ENCODE results near the gene AHDC1.

AHDC1 gene

GRCh38 chr1:27596261-27596660 lies 7.7 kb downstream of the AHDC1 start:
- DNase-seq, result no peak

GRCh38 chr1:27595597-27595996 lies 8.3 kb downstream of the AHDC1 start:
- DNase-seq, result no peak

- no peak for DNase-seq
Measured at GRCh38 chr1:27594564-27595510, 9.1 kb downstream of the AHDC1 start.

DNA sequence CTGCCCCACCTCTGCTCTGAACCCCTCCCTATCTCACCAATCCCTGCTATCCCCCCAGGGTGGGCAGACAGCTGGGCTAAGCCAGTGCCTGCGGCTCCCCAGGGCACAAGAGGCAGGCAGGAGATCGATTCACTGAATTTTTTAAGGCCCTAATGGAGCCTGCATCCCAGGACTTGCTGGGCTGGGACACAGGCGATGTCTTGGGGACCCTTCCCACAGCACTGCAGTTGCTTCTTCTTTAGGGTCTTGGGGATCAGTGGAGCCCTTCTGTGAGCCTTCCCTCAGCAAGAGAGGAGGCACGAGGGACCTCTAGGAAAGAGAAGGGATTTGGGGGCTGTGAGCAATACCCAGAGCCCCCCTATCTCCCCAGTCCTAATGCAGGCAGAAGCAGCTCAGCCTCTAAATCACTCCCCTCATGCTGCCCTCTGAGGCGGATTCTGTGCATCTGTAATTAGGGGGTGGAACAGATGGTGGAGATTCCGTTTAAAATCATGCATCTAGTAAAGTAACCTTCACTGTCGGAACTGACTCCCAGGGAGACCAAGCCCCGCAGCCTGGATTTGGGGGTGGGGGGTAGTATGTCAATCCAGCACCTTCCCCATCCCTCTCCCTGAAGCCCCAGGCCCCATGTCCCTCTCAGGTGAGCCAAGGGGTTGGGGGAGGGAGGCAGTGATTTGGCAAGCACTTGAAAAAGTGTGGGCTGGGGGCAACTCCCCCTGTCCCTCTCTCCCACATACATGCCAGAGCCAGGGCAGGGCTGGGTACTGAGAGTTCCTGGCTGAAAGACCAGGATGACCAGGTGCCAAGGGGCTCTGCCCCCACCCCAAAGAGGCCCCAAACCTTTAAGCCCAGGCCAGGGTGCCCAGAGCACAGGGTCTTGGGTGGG lies 10.0 kb downstream of the AHDC1 start:
- DNase-seq, result no peak

GRCh38 chr1:27592931-27593677 lies 10.8 kb downstream of the AHDC1 start:
- no peak for DNase-seq

DNA sequence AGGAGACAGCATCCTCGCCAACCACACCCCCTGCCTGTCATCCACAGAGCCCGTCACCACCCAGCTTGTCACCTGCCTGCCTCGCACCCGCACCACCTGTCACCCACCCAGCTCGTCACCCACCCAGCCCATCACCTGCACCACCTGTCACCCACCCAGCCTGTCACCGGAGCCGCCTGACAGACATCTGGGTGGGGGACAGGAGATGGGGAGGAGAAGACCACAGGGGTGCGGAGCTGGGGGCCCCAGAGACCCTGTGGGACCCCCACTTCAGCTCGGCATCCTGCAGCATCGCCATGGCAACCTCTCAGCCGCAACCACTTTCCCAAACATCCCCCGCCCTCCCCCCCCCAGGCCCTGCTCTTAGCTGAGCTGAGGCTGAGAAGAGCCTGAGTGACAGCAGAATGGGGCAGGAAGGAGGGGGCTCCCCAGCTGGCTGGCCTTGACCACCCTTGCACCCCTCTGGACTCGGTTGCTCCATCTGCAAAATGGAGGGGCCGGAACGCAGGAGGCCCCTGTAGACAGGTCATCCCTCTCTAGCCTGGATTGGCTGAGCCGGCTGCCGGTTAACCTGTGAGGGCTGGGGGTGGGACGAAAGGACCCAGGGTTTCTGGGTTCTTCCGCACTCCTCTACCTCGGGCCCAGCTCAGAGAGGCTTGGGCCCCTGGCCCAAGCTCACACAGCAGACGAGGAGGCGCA lies 11.6 kb downstream of the AHDC1 start:
- DNase-seq, result peak; percentile 9

DNA sequence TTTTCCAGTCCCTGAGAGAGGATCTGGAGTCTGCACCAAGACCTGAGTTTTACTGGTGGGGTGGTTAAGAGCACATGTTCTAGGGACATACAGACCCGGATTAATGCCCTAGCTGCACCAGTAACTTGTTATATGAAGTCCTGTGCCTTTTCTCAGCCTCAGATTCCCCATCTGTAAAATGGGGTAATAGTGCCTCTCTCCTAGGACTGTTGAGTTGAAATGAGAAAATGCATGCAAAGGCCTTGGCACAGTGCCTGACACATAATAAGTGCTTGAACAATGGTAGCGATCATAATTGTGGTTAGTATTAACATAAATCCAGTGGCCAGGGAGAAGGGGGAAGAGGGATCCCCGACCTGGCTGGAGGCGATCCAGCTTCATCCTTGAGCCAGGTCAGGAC lies 12.3 kb downstream of the AHDC1 start:
- DNase-seq, result peak; percentile 42

- no peak for DNase-seq
Measured at GRCh38 chr1:27590917-27591508, 12.9 kb downstream of the AHDC1 start.

DNA sequence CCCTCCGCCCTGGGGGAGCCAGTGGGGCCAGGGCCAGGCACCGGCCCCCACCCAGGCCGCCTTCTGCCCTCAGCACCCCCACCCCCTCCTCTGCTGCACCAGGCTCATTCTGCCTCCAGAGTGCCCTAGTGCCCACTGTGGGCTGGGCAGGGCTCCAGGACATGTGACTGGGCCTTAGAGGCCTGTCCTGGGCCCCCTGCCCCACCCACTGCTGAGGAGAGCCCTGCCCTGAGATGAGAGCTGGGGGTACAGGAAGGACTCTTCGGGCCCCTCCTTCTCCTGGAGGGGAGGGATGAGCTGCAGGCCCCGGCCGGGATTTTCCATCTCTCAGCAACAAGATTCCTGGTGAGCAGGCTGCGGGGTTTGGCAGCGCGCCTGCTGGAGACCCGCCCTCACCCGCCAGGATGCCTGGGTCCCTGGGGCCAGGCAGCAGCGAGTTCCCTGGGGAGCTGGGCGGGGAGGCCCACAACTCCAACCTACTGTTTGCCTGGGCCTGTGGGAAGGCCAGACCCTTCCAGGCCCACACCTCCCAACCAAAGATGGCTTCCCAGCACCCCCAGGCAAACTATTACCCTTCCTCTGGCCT lies 14.0 kb downstream of the AHDC1 start:
- no peak for DNase-seq

DNA sequence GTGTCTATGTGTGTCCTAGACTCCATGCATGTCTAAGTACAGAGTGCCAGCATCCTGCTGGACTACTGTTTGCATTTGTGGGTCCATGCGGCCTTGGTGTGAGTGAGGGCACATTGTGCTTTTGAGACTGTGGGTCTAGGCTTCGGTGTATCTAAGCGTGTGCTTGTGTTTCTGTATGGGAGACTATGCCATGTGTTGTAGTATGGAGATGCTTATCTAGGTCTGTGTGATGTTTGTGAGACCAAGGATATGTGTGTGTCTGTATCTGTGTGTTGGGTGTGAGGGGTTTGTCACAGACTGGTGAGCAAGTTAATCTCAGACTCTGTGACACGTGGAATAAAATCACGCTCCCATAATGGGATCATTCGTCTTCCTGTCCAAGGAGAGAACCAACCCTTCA lies 14.5 kb downstream of the AHDC1 start:
- DNase-seq, result no peak

GRCh38 chr1:27588256-27589232 lies 15.4 kb downstream of the AHDC1 start:
- no peak for DNase-seq

- DNase-seq, result no peak
Measured at GRCh38 chr1:27585684-27586083, 18.3 kb downstream of the AHDC1 start.

DNA sequence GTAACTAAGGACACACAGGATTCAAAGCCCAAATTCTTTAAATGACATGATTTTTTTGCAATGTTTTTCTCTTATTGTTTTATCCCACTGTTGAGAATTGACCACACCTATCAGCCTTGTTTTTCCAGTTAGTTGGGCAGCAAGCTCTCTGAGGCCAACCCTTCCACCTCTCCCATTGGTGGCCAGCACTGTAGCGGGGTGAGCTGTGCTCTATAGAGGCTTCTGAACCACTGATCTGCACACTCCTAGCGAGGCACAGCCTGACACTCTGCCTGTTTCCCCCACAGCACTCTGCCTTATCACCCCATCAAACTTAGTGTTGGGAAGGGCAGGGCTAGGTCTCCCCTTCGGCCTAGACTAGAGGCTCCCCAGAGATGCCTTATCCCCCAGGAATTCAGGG lies 19.5 kb downstream of the AHDC1 start:
- DNase-seq, result no peak

DNA sequence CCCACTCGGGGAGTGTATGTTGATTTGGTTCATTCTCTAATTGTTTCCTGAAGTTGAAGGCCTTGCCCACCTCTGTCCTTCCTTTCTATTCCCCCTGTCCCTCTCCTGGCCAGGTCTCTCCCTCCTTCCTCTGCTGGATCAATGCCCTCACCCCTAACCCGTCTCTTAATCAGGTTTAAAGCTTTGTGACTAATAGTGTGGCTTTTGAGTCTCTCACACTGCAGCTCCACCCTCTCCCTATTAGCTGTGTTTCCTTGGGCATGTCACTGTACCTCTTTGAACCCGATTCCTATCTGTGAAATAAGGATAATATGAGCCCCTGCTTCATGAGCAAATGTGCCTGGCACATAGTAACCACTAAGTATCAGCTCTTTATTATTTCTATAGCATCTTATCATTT lies 20.5 kb downstream of the AHDC1 start:
- no peak for DNase-seq

- DNase-seq, result no peak
Measured at GRCh38 chr1:27581823-27582243, 22.1 kb downstream of the AHDC1 start.

- DNase-seq, result no peak
Measured at GRCh38 chr1:27577504-27578188, 26.3 kb downstream of the AHDC1 start.

DNA sequence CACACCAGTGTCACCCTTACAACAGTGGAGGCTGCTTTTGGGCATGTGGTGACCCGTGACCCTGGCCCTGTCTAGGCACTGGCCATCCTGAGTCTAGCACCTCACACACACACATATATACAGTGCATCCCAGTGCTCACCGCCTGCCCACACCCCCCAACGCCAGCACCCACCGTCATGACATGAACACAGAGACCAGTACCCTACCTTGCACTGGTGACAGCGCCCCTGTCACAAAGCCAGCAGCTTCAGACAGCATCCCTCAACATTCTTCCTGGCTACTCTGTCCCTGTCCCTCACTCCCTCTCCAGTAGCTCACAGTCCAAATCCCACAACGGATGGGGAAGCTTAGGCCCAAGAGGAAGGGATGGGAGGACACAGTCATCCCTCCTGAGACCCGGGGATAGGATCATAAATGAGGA lies 27.1 kb downstream of the AHDC1 start:
- no peak for DNase-seq

GRCh38 chr1:27575840-27576331 lies 28.1 kb downstream of the AHDC1 start:
- DNase-seq, result peak; percentile 58
